Fibroblast of lung (primary cell): Measurements from ENCODE around the gene IP6K1. TPM values are rescaled to one million over a fixed set of nuclear protein-coding genes. Genes with fewer than 3 reads are reported as not detected.
A peak's percentile ranks its signal among the peaks of the same experiment; 100 is the strongest.

Experiments used
- DNase-seq, 2 donors: peaks; one replicate each; pipeline versions ENCODE4 v3.0.0 to v3.0.0-alpha.2; 2010; ENCODE audit warnings: low read depth in 2 of 2
- H2AFZ ChIP-seq: 2 replicates; pipeline ENCODE4 v1.5.1; 2012; ENCODE audit warnings: low read length, control low read depth, inconsistent platforms
- H3K27ac ChIP-seq: 2 replicates; pipeline ENCODE4 v1.5.1; 2011; ENCODE audit warnings: low read length, control low read depth; ENCODE audit not compliant: insufficient read depth
- H3K27me3 ChIP-seq: 2 replicates; pipeline ENCODE4 v1.5.1; 2011; ENCODE audit warnings: mild to moderate bottlenecking, low read length; ENCODE audit not compliant: control insufficient read depth, insufficient read depth
- H3K36me3 ChIP-seq: 2 replicates; pipeline ENCODE4 v1.5.1; 2011; ENCODE audit warnings: low read length; ENCODE audit not compliant: control insufficient read depth, insufficient read depth
- H3K4me1 ChIP-seq: 2 replicates; pipeline ENCODE4 v1.5.1; 2011; ENCODE audit warnings: low read length; ENCODE audit not compliant: control insufficient read depth, insufficient read depth; ENCODE audit errors: extremely low read depth
- H3K4me2 ChIP-seq: 2 replicates; pipeline ENCODE4 v1.5.1; 2011; ENCODE audit warnings: low read length, control low read depth; ENCODE audit not compliant: insufficient read depth; ENCODE audit errors: extremely low read depth
- H3K4me3 ChIP-seq, 4 experiments: fragments of 200-600 bp in 1 of 4; sonication (generic) in 1 of 4; replicated peaks in 1 of 4; 2 replicates each; pipeline ENCODE4 v1.5.1; 2011 to 2016; ENCODE audit warnings: low read length in 4 of 4, low read depth in 3 of 4, mild to moderate bottlenecking in 3 of 4, control low read depth in 2 of 4, inconsistent platforms in 1 of 4, mixed read lengths in 1 of 4; ENCODE audit not compliant: insufficient read depth in 1 of 4; ENCODE audit errors: control extremely low read depth in 1 of 4
- H3K79me2 ChIP-seq: 2 replicates; pipeline ENCODE4 v1.5.1; 2012; ENCODE audit warnings: mild to moderate bottlenecking, low read length, inconsistent platforms; ENCODE audit not compliant: control insufficient read depth, insufficient read depth
- H3K9ac ChIP-seq: 2 replicates; pipeline ENCODE4 v1.5.1; 2011; ENCODE audit warnings: mild to moderate bottlenecking, low read length, control low read depth; ENCODE audit not compliant: insufficient read depth
- H3K9me3 ChIP-seq: 2 replicates; pipeline ENCODE4 v1.5.1; 2012; ENCODE audit warnings: low read depth, low read length; ENCODE audit not compliant: control insufficient read depth, insufficient read depth
- H4K20me1 ChIP-seq: 2 replicates; pipeline ENCODE4 v1.5.1; 2011; ENCODE audit warnings: low read length; ENCODE audit not compliant: control insufficient read depth, insufficient read depth; ENCODE audit errors: extremely low read depth
- CTCF ChIP-seq, 2 donors: IDR thresholded peaks in 1 of 2; conservative IDR thresholded peaks in 1 of 2; 1 replicate in 1 of 2; 2 replicates in 1 of 2; pipeline ENCODE4 v1.5.1; 2011 to 2012; ENCODE audit warnings: low read length in 2 of 2, control low read depth in 1 of 2, inconsistent platforms in 1 of 2, low read depth in 1 of 2, mild to moderate bottlenecking in 1 of 2
- EZH2 ChIP-seq: IDR thresholded peaks from 2 replicates; pipeline ENCODE4 v1.5.1; 2012; ENCODE audit warnings: low read length, control low read depth, mild to moderate bottlenecking; ENCODE audit errors: missing control alignments
- polyA plus RNA-seq, 2 donors: library from polyadenylated mRNA; depleted of rRNA in 1 of 2; stranded (reverse) in 1 of 2; unstranded in 1 of 2; fragments of >200 nt; gene quantifications; 2 replicates each; pipeline ENCODE4 v1.2.1, GENCODE V29; 2011 to 2012; ENCODE audit warnings: missing spikeins in 1 of 2
- total RNA-seq: library from RNA; depleted of rRNA; stranded (reverse); fragments of >200 nt; gene quantifications from 2 replicates; pipeline ENCODE4 v1.2.1, GENCODE V29; 2014

Gene IP6K1
- total and polyA plus RNA-seq, 2 donors (not counting 1 experiment from before 2014, with no cell fraction given) = 30.2 to 45.4 TPM

GRCh38 chr3:49711489-49711888 is 74.9 kb downstream of the IP6K1 start:
- Histone ChIP-seq H3K9me3 (no peaks in the 10 kb centered on the region), H2AFZ (no peak overlapping the region), H3K9ac (no peak overlapping the region), H3K4me2 (no peak overlapping the region), H3K36me3 (peaks cover 4% of the 10 kb centered on the region), H4K20me1 (no peaks in the 10 kb centered on the region), H3K27me3 (no peaks in the 10 kb centered on the region), H3K27ac (no peak overlapping the region), H3K79me2 (no peaks in the 10 kb centered on the region), H3K4me1 (no peaks in the 10 kb centered on the region), H3K4me3 (no peak overlapping the region)
- TF ChIP-seq CTCF (conservative IDR thresholded peaks at IDR 0.05 in 1 of 2, IDR thresholded peaks at IDR 0.05 in 1 of 2; ENCODE audit: low read depth in 1 of 2, low read length in 2 of 2) (no peak), EZH2 (no peak)
- no peak for DNase-seq

GRCh38 chr3:49709852-49710251 is 76.5 kb downstream of the IP6K1 start:
- H3K79me2 ChIP-seq = no peaks in the 10 kb centered on the region
- H2AFZ ChIP-seq = no peak overlapping the region
- H3K4me1 ChIP-seq = no peaks in the 10 kb centered on the region
- H3K36me3 ChIP-seq = peaks cover 2% of the 10 kb centered on the region
- H3K27ac ChIP-seq = no peak overlapping the region
- no peaks in the 10 kb centered on the region for H4K20me1 ChIP-seq
- no peak overlapping the region for H3K4me2 ChIP-seq
- TF ChIP-seq EZH2 = no peak
- no peak for TF ChIP-seq CTCF (conservative IDR thresholded peaks at IDR 0.05 in 1 of 2, IDR thresholded peaks at IDR 0.05 in 1 of 2; ENCODE audit: low read depth in 1 of 2, low read length in 2 of 2)
- DNase-seq = no peak
- no peaks in the 10 kb centered on the region for H3K9me3 ChIP-seq
- no peaks in the 10 kb centered on the region for H3K27me3 ChIP-seq
- H3K9ac ChIP-seq = no peak overlapping the region
- no peak overlapping the region for H3K4me3 ChIP-seq

- H3K4me3 ChIP-seq = no peak overlapping the region
- no peaks in the 10 kb centered on the region for H3K9me3 ChIP-seq
- no peaks in the 10 kb centered on the region for H3K4me1 ChIP-seq
- peak in 1 of 2 donors; percentile 38 for DNase-seq
- H3K27ac ChIP-seq = no peak overlapping the region
- no peak overlapping the region for H2AFZ ChIP-seq
- H3K4me2 ChIP-seq = no peak overlapping the region
- no peaks in the 10 kb centered on the region for H3K79me2 ChIP-seq
- H3K27me3 ChIP-seq = no peaks in the 10 kb centered on the region
- no peak overlapping the region for H3K9ac ChIP-seq
- H4K20me1 ChIP-seq = peaks cover 2% of the 10 kb centered on the region
- TF ChIP-seq EZH2 (no peak), CTCF (conservative IDR thresholded peaks at IDR 0.05 in 1 of 2, IDR thresholded peaks at IDR 0.05 in 1 of 2; ENCODE audit: low read depth in 1 of 2, low read length in 2 of 2) (no peak)
- peaks cover 7% of the 10 kb centered on the region for H3K36me3 ChIP-seq
These were observed 79.2 kb downstream of the IP6K1 start for GRCh38 chr3:49707113-49707480.
